Thyroid gland (tissue), 4 donors: Measurements from ENCODE around the gene TMX4.

Source experiments
- POLR2A ChIP-seq, 2 donors: fragments of 450-650 bp; IDR thresholded peaks; one replicate each; pipeline ENCODE4 v1.6.1; 2017; ENCODE audit warnings: antibody characterized with exemption in 2 of 2, mild to moderate bottlenecking in 2 of 2, moderate library complexity in 1 of 2
- TF ChIP-seq, protein P1 (sequence below), 6 experiments: fragments of 200-600 bp in 3 of 6; fragments of 450-650 bp in 3 of 6; sonication (generic) in 3 of 6; IDR thresholded peaks; one replicate each; pipeline ENCODE4 v1.5.1; 2016 to 2019; ENCODE audit warnings: antibody characterized with exemption in 6 of 6, mild to moderate bottlenecking in 2 of 6, inconsistent platforms in 1 of 6, moderate library complexity in 1 of 6

DNA sequence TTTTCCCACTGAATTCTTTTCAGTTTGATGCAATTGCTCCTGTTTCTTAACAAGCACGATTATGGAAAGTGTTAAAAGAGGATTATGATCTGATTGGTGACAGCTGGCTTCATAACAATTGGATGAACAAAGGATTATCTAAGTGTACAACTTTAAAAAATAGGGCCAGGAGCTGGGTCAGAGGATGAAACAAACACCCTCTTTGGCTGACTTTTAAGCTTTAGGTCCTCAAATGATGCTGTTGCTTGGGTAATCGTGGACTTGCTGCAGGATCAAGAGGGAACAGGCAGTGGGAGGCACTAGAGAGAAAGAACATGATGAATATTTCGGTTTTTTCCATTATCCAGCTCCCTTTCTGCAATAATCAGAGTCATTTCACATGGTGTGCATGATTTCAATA is 35.5 kb upstream of the TMX4 start:
- TF ChIP-seq, protein P1, sequence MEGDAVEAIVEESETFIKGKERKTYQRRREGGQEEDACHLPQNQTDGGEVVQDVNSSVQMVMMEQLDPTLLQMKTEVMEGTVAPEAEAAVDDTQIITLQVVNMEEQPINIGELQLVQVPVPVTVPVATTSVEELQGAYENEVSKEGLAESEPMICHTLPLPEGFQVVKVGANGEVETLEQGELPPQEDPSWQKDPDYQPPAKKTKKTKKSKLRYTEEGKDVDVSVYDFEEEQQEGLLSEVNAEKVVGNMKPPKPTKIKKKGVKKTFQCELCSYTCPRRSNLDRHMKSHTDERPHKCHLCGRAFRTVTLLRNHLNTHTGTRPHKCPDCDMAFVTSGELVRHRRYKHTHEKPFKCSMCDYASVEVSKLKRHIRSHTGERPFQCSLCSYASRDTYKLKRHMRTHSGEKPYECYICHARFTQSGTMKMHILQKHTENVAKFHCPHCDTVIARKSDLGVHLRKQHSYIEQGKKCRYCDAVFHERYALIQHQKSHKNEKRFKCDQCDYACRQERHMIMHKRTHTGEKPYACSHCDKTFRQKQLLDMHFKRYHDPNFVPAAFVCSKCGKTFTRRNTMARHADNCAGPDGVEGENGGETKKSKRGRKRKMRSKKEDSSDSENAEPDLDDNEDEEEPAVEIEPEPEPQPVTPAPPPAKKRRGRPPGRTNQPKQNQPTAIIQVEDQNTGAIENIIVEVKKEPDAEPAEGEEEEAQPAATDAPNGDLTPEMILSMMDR (IDR thresholded peaks at IDR 0.05): no peak
- no peak for TF ChIP-seq POLR2A (IDR thresholded peaks at IDR 0.05)
